Cerebellar cortex (tissue), 1 donor: Measurements from ENCODE around the gene LMBR1.
"Not testable (repeated sequence)": the region's sequence is repeated elsewhere in the genome, so short reads cannot be mapped to it uniquely, and the experiment has no call there.

Source experiments
- DNase-seq: peaks from one replicate; pipeline ENCODE4 v3.0.0-alpha.2; 2015; ENCODE audit warnings: low spot score

Gene LMBR1

GRCh38 chr7:156759143-156759542 lies 133.8 kb downstream of the LMBR1 start:
- DNase-seq: no peak

DNA sequence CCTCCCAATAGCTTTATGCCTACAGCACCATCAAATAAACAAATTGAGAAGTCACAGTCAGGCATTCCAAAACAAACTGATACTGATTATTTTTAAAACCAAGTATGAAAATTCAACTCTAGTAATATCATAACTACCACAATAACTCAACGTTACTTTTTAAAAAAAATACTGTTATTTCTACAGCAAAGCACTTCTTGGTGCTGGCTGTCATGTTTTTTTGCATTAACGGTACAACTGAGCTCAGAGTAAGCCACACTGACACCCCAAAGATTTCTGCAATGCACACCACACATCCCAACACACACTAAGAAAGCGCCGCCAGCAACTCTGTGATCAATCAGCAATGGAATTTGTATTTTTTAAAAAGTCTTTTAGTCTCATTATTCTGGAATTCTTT lies 138.8 kb downstream of the LMBR1 start:
- no peak for DNase-seq

GRCh38 chr7:156753630-156754029 lies 139.4 kb downstream of the LMBR1 start:
- no peak for DNase-seq

- no peak for DNase-seq
Measured at GRCh38 chr7:156753229-156753560, 139.8 kb downstream of the LMBR1 start.

- DNase-seq: no peak
Measured at GRCh38 chr7:156752367-156753228, 140.4 kb downstream of the LMBR1 start.

DNA sequence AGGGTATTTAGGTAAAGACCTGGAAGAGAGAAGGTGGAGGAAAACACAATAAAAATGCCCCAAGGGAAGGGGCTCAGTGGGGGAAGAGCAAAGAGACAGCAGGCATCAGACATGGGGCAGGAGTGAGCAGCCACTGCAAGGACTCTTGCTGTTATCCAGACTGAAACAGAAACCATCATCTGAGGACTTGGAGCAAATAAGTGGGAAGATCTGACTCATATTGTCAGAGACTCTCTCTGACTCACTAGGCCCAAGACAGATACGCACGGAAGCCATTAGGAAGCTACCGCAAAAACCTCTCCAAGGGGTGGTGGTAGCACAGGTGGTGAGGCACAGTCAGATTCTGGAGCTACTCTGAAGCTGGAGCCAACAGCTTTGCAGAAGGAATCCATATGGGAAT lies 141.7 kb downstream of the LMBR1 start:
- no peak for DNase-seq

DNA sequence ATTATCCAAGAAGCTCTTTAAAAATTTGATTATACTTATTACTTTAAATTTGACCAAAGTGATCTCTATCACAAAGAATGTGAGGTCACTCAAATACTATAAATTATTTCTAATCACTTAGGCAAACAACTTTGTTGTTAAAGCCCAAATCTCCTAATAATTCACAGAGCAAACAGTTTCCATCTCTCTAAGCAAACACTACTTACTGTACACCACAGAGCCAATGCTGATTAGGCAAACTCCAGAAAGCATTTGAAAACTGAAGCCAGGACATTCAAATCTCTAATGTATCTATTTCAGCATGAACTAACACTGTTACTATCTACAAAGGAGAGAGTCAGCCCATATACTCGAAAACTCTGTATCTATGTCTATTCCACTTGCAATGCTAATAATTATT lies 145.3 kb downstream of the LMBR1 start:
- DNase-seq: no peak

DNA sequence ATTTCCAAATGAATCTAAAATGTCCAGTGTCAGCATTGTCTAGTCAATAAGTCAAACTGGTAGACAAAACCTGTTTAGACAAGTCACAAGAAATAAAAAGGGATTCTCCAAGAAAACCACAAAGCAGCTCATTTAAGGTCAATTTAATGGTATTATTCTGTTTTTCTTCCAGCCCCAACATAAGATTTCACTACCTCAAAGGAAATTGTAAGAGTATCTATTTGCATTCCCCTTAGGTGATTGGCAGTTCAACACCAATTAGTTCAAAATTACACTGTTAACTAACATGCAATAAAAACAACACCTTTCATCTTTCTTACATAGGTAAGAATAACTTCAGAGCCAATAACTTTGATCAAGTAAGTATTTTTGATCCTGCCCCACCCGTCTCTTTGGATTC lies 146.1 kb downstream of the LMBR1 start:
- no peak for DNase-seq

- no peak for DNase-seq
Measured at GRCh38 chr7:156739596-156739995, 153.4 kb downstream of the LMBR1 start.

DNA sequence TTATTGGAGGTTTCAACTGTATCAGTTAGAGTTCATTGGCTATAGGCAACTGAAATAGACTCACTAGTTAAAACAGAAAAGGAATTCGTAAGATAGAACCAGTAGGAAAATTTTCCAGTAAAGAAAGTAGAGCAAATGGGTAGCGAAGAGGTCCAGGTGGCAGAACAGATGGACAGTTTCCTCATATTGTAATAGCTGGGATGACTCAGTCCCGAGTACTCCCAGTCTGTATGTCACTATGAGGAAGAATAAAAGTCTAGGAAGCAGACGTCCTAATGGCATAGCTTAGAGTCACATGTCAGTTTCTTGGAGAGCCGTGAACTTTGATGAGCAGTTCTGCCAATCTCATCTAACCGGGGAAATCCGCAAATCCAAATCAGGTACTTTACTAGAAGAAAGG lies 157.1 kb downstream of the LMBR1 start:
- DNase-seq: peak; percentile 89

GRCh38 chr7:156733638-156734037 lies 159.3 kb downstream of the LMBR1 start:
- no peak for DNase-seq

DNA sequence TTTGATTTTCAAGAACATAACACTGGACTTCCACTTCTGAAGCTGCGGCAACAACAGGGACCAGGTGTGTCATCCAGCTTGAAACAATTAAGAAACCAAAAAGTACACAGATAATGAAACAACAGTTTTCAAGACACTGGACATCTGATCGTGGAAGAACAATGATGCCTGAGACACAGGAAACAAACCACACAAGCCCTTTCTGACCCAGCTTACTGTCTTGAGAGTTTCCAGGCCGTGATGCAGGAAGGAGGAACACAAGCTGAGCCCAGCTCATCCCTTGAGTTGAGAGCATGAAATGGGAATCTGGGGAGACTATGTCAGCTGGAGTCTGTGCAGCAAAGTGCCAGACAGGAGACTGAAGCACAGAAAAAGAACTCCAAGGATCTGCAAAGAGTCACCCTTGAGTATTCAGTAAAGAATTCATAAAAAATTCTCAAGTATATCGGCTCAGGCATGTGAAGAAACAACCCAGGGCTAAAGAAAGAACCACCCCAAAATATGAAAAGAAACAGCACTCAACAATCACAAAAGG lies 160.8 kb downstream of the LMBR1 start:
- no peak for DNase-seq

DNA sequence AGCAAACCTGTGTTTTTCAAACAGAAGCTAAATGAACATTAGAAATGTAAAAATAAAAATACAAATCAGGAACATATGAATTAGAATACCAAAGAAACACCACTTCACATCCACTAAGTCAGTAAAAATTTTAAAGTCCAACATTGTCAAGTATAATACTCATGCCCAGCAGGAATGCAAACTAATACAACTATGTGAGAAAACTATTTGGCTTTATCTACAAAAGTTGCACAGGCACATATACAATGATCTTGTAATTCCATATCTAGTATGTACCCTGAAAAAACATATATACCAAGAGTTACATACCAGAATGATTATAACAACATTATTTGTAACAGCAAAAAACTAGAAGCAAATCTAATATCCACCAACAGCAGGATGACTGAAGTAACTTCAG lies 161.3 kb downstream of the LMBR1 start:
- DNase-seq: no peak

DNA sequence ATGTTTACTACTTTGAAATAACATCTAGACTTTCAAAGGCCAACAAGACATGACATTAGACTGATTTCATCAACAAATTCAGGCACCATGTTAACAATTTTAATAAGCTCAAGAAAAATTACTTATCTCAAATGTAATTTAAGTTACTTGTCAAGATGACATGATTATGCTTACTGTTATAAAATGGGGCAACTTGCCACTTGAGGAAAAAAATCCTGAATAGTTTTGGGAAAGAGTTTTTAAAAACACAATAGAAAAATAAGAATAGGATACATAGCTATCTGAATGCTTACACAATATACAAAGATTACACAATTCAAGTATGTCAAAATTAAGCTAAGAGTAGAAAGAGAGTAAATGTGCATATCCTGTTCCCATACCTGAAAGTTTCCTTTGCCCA lies 167.0 kb downstream of the LMBR1 start:
- DNase-seq: no peak

DNA sequence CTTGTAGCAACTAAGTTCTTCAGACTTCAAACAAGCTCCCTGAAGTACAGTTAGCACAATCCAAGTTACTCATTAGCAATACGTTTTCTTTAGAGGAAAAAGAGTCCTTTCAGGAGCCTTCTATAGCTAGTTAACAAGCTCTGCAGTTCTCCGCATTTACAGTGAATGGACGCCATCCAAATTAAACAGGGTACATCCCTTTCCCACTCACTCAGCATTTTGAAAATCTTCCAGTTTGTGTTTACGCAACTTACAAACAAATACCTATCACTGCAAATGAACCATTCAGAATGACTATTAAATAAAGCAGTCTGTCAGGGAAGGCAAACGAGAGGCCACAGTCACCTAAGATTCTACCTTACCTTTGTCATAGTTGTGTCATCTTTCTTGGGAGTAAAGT lies 167.9 kb downstream of the LMBR1 start:
- no peak for DNase-seq

DNA sequence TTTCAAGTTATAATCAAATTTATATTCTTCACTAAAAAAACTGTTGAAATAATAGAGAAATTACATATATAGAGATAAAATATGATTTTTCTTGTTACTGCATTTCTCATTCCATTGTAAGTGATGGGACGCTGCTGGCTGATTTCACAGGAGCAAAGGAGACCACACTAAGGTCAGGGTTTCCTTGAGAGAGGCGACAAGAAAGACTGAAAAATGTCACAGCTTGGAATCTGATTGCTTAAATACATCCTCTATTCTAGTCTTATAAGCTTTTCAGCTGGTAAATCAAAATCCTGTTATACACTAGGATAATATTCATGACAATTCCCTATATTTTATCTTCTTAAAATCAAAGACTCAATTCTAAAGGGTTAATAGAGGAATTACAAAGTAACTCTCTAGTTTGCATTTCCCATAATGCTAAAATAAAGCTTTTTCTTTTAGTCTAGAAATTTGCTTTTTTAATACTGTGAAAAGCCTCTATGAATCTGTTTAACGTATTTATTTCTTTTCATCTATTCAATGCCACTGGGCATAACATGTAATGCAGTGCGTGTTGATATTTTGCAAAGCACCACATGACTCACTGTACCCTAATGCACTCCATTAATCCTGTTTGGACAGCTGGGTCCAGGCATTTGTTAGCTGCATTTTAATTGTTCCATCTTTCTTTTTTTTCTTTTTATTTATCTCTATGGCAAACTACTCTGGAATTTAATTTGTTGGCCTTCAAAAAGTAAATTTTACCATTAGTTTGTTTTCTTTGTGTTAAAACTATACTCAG lies 170.7 kb downstream of the LMBR1 start:
- DNase-seq: no peak

- DNase-seq: no peak
Measured at GRCh38 chr7:156703773-156704482, 189.1 kb downstream of the LMBR1 start.

DNA sequence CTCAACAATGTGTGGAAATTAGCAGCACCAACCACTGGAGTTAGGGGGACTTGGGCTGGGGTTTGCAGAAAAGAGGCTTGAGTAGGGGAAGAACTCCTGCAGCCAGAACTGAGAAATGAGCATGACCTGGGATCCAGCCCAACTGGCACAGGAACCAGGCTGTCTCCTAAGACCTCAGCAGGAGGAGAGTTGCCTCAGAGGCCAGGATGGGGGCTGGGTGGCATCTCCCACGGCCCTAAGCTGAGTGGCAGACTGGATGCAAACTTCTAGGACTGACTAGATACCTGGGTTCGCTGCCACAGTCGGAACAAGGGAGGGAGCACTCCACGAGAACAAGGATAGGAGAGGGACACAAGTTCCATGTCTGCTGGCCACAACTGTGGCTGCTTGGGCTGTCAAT lies 189.8 kb downstream of the LMBR1 start:
- peak; percentile 14 for DNase-seq

DNA sequence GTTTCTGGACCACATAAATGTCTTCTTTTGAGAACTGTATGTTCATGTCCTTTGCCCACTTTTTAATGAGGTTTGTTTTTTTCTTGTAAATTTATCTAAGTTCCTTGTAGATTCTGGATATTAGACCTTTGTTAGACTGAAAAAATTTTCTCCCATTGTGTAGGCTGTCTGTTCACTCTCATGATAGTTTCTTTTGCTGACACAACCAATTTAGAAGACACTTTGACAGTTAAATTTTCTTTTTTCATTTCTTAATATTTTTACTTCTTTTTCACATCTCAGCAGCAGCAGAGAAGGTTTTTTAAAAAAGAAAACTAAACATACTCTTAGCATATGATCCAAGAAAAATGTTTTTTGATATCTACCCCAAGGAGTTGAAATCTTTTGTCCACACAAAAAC lies 190.6 kb downstream of the LMBR1 start:
- no peak for DNase-seq

DNA sequence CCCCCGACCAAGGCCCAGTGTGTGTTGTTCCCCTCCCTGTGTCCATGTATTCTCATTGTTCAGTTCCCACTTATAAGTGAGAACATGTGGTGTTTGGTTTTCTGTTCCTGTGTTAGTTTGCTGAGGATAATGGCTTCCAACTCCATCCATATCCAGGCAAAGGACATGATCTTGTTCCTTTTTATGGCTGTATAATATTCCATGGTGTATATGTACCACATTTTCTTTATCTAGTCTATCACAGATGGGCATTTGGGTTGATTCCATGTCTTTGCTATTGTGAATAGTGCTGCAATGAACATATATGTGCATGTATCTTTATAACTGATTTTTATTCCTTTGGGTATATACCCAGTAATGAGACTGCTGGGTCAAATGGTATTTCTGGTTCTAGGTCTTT lies 191.2 kb downstream of the LMBR1 start:
- not testable (repeated sequence) for DNase-seq

DNA sequence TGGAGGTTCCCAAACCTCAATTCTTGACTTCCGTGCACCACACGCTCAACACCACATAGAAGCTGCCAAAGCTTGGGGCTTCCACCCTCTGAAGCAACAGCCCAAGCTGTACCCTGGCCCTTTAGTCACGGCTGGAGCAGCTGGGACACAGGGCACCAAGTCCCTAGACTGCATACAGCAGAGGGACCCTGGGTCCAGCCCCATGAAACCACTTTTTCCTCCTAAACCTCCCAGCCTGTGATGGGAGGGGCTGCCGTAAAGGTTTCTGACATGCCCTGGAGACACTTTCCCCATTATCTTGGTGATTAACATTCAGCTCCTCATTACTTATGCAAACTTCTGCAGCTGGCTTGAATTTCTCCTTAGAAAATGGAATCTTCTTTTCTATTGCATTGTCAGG lies 194.5 kb downstream of the LMBR1 start:
- not testable (repeated sequence) for DNase-seq

DNA sequence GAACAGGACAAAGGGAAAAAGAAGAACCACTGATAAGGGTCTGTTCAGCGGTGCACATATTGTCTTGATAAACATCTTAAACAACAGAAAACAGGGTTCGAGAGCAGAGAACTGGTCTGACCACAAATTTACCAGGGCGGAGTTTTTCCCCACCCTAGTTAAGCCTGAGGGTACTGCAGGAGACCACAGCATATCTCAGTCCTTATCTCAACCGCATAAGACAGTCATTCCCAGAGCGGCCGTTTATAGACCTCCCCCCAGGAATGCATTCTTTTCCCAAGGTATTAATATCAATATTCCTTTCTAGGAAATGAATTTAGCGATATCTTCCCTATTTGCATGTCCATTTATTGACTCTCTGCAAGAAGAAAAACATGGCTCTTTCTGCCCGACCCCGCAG lies 195.7 kb downstream of the LMBR1 start:
- not testable (repeated sequence) for DNase-seq

DNA sequence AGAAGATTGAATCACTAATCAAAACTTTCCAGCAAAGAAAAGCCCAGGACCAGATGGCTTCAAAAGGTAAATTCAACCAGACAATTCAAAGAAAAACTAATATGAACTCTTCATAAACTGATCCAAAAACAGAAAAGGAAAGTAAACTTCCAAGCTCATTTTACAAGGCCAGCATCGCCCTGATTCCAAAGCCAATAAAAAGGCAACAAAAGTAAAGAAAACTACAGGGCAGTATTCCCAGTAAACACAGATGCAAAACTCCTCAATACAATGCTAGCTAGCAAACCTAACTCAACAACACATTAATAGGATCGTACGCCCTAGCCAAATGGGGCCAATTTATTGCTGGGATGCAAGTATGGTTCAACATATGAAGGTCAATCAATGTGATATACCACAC lies 199.4 kb downstream of the LMBR1 start:
- DNase-seq: no peak
